ENCODE results near the gene KIAA1328. TPM values are rescaled to one million over a fixed set of nuclear protein-coding genes. Genes with fewer than 3 reads are reported as not detected.

The KIAA1328 gene
- total RNA-seq, 1 donor from 2014 or later, result 5.8 TPM

DNA sequence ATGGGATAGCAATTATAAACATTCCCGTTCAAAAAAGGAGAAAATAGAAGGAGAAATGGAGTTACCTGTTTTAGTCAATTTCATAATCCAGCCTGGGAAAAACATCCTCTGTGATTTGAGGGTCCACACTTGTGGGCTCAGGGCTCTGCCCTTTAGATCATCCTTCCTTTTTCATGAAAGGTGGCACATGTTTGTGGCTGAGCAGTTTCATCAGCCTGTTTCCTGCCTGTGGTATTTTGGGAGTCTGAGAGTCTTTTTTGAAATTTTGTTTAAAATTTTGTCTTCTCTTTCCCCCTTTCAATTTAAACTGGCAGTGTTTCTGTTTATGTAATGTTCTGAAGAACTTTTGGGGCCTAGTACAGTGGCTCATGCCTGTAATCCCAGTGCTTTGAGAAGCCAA is 84.0 kb downstream of the KIAA1328 start:
- H3K4me3 ChIP-seq (ENCODE audit: low read depth, low read length), result no peak overlapping the region
- DNase-seq (ENCODE audit: low read depth), result no peak
- no peaks in the 10 kb centered on the region for H3K36me3 ChIP-seq (ENCODE audit: control insufficient read depth, insufficient read depth, low read length)
- no peaks in the 10 kb centered on the region for H3K27me3 ChIP-seq (ENCODE audit: control insufficient read depth, insufficient read depth, low read length)
- TF ChIP-seq CTCF (IDR thresholded peaks at IDR 0.05; ENCODE audit: insufficient read depth, low read length, poor library complexity, severe bottlenecking), result no peak

- TF ChIP-seq CTCF (IDR thresholded peaks at IDR 0.05; ENCODE audit: insufficient read depth, low read length, poor library complexity, severe bottlenecking), result no peak
- no peak for DNase-seq (ENCODE audit: low read depth)
- H3K27me3 ChIP-seq (ENCODE audit: control insufficient read depth, insufficient read depth, low read length), result no peaks in the 10 kb centered on the region
- no peak overlapping the region for H3K4me3 ChIP-seq (ENCODE audit: low read depth, low read length)
- no peaks in the 10 kb centered on the region for H3K36me3 ChIP-seq (ENCODE audit: control insufficient read depth, insufficient read depth, low read length)
Measured at GRCh38 chr18:36917907-36918306, 89.0 kb downstream of the KIAA1328 start.

GRCh38 chr18:36929601-36930000 is 100.7 kb downstream of the KIAA1328 start:
- no peaks in the 10 kb centered on the region for H3K36me3 ChIP-seq (ENCODE audit: control insufficient read depth, insufficient read depth, low read length)
- H3K27me3 ChIP-seq (ENCODE audit: control insufficient read depth, insufficient read depth, low read length), result no peaks in the 10 kb centered on the region
- no peak for TF ChIP-seq CTCF (IDR thresholded peaks at IDR 0.05; ENCODE audit: insufficient read depth, low read length, poor library complexity, severe bottlenecking)
- no peak for DNase-seq (ENCODE audit: low read depth)
- H3K4me3 ChIP-seq (ENCODE audit: low read depth, low read length), result no peak overlapping the region

GRCh38 chr18:36931106-36931505 is 102.2 kb downstream of the KIAA1328 start:
- no peak for TF ChIP-seq CTCF (IDR thresholded peaks at IDR 0.05; ENCODE audit: insufficient read depth, low read length, poor library complexity, severe bottlenecking)
- Histone ChIP-seq H3K27me3 (ENCODE audit: control insufficient read depth, insufficient read depth, low read length) (no peaks in the 10 kb centered on the region), H3K4me3 (ENCODE audit: low read depth, low read length) (no peak overlapping the region), H3K36me3 (ENCODE audit: control insufficient read depth, insufficient read depth, low read length) (no peaks in the 10 kb centered on the region)
- no peak for DNase-seq (ENCODE audit: low read depth)

- Histone ChIP-seq H3K36me3 (ENCODE audit: control insufficient read depth, insufficient read depth, low read length) (no peaks in the 10 kb centered on the region), H3K27me3 (ENCODE audit: control insufficient read depth, insufficient read depth, low read length) (no peaks in the 10 kb centered on the region), H3K4me3 (ENCODE audit: low read depth, low read length) (no peak overlapping the region)
- DNase-seq (ENCODE audit: low read depth), result no peak
- no peak for TF ChIP-seq CTCF (IDR thresholded peaks at IDR 0.05; ENCODE audit: insufficient read depth, low read length, poor library complexity, severe bottlenecking)
Measured at GRCh38 chr18:36933552-36933951, 104.6 kb downstream of the KIAA1328 start.

GRCh38 chr18:36934884-36935283 is 106.0 kb downstream of the KIAA1328 start:
- no peaks in the 10 kb centered on the region for H3K27me3 ChIP-seq (ENCODE audit: control insufficient read depth, insufficient read depth, low read length)
- no peak for TF ChIP-seq CTCF (IDR thresholded peaks at IDR 0.05; ENCODE audit: insufficient read depth, low read length, poor library complexity, severe bottlenecking)

More at GRCh38 chr18:36934884-36935283, 106.0 kb downstream of the KIAA1328 start:
- Histone ChIP-seq H3K4me3 (ENCODE audit: low read depth, low read length) (no peak overlapping the region), H3K36me3 (ENCODE audit: control insufficient read depth, insufficient read depth, low read length) (no peaks in the 10 kb centered on the region)
- no peak for DNase-seq (ENCODE audit: low read depth)

All from kidney epithelial cell (primary cell).